Kidney (tissue), 14 donors: Measurements from ENCODE around the gene SPACA9. TPM values are rescaled to one million over a fixed set of nuclear protein-coding genes. Genes with fewer than 3 reads are reported as not detected.

Source experiments
- DNase-seq, 5 donors: peaks; one replicate each; pipeline ENCODE4 v3.0.0-alpha.2; 2013 to 2020
- FAIRE-seq: peaks from 2 replicates; lab custom pipeline; 2012; peaks lifted over from hg19 to GRCh38; lab: Jason Lieb, UNC
- H3K27ac ChIP-seq, 2 donors: one replicate each; pipeline ENCODE4 v1.7.0; 2013; ENCODE audit warnings: low read depth in 2 of 2, low read length in 2 of 2, inconsistent platforms in 1 of 2
- H3K27me3 ChIP-seq: one replicate; pipeline ENCODE4 v1.7.1; 2013; ENCODE audit warnings: low read length, inconsistent platforms; ENCODE audit not compliant: control insufficient read depth, insufficient read depth
- H3K36me3 ChIP-seq, 3 donors: one replicate each; pipeline versions ENCODE4 v1.7.0 to v1.7.1; 2013; ENCODE audit warnings: low read length in 3 of 3, control low read depth in 1 of 3, inconsistent platforms in 1 of 3; ENCODE audit not compliant: insufficient read depth in 3 of 3, control insufficient read depth in 2 of 3
- H3K4me1 ChIP-seq, 3 donors: one replicate each; pipeline versions ENCODE4 v1.7.0 to v1.7.1; 2013; ENCODE audit warnings: low read length in 3 of 3, inconsistent platforms in 1 of 3, low read depth in 1 of 3; ENCODE audit not compliant: control insufficient read depth in 2 of 3, insufficient read depth in 2 of 3
- H3K4me3 ChIP-seq, 3 donors: one replicate each; pipeline versions ENCODE4 v1.7.0 to v1.8.1; 2013; ENCODE audit warnings: low read length in 3 of 3, control low read depth in 1 of 3, inconsistent platforms in 1 of 3
- H3K9ac ChIP-seq, 3 donors: one replicate each; pipeline versions ENCODE4 v1.7.0 to v1.7.1; 2013; ENCODE audit warnings: low read length in 3 of 3, control low read depth in 1 of 3, inconsistent platforms in 1 of 3
- H3K9me3 ChIP-seq, 3 donors: one replicate each; pipeline versions ENCODE4 v1.7.0 to v1.7.1; 2013; ENCODE audit warnings: low read length in 3 of 3, control low read depth in 1 of 3, inconsistent platforms in 1 of 3; ENCODE audit not compliant: control insufficient read depth in 2 of 3, insufficient read depth in 1 of 3
- intact Hi-C: fragments of 100-400 bp; cut with DNase I; formaldehyde crosslinking; loops from one replicate; pipeline ENCODE4 v1.11.1; 2022
- polyA plus RNA-seq: library from polyadenylated mRNA; stranded (reverse); fragments of 350-450 nt; fragmentation: Illumina TruSeq; extraction: RNeasy Lipid Tissue Mini Kit (QIAGEN cat#74804); gene quantifications from one replicate; pipeline ENCODE4 v1.2.3, GENCODE V29; 2014; ENCODE audit warnings: low read depth, low replicate concordance; ENCODE audit not compliant: insufficient read depth
- total RNA-seq: library from RNA; stranded (reverse); fragmentation: NEBNext Ultra II Directional; extraction: Animal tissue kit (Norgen Biotek cat#: 25700); gene quantifications from one replicate; pipeline ENCODE4 v1.2.1, GENCODE V29; 2021
- TF ChIP-seq, protein P1 (sequence below): IDR thresholded peaks from 3 replicates; pipeline ENCODE4 v1.5.1; 2012; ENCODE audit warnings: mild to moderate bottlenecking, moderate library complexity, borderline replicate concordance; ENCODE audit not compliant: insufficient read depth; ENCODE audit errors: extremely low read depth
- donor health status: control.
- donor health status: control.
- donor health status: control.
- donor health status: control.
- donor health status: control.
- donor health status: DM: yes; HTN: yes; CAD: no.
- donor health status: Normal renal cell carcinoma (clear cell type).

SPACA9 gene
- total and polyA plus RNA-seq, 2 donors from 2014 or later, result 8.7 to 17.1 TPM

DNA sequence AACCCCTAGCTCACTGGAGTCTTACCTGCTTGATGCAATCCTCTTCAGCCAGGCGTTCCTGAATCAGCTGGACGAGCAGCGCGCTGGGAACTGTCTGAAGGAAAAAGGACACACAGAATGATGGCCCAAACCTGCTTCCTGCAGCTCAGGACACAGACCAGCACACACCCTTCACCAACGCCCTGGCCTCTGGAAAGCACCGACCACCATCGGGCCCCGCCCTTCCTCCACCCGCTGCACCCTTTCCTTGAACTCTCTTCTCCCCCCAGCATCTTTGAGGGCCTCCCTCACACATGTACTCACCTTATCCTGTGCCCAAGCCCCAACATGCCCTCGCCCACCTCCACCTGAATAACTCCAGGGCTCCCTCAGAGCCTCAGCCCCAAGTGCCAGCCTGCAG lies 23.9 kb upstream of the SPACA9 start:
- DNase-seq (no peak), FAIRE-seq (no peak)
- intact Hi-C loops, result no loop called here

DNA sequence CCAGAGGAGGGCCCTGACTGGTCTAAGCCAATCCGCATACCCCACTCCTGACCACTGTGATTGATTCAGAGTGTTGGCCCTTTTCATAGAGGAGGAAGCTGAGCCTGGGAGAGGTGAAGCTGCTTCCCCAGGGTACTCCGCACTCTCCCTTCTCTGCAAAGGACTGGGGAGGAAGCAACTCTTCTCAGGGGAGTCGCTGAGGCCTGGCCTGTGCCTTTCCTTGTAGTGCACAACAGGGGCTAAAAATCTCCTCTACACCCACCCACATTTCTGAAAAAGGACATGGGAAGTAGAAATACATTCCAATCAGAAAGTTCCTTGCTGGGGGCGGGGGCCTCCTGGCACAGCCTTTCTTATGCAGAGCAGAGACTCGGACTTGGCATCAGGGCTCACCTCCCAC lies 22.8 kb upstream of the SPACA9 start:
- Histone ChIP-seq H3K4me1 (no peaks in the 10 kb centered on the region), H3K9me3 (no peaks in the 10 kb centered on the region), H3K27ac (no peak overlapping the region), H3K9ac (no peak overlapping the region), H3K27me3 (no peaks in the 10 kb centered on the region), H3K4me3 (no peak overlapping the region), H3K36me3 (no peaks in the 10 kb centered on the region)
- DNase-seq (no peak), FAIRE-seq (no peak)
- intact Hi-C loops, result no loop called here
- TF ChIP-seq, protein P1, sequence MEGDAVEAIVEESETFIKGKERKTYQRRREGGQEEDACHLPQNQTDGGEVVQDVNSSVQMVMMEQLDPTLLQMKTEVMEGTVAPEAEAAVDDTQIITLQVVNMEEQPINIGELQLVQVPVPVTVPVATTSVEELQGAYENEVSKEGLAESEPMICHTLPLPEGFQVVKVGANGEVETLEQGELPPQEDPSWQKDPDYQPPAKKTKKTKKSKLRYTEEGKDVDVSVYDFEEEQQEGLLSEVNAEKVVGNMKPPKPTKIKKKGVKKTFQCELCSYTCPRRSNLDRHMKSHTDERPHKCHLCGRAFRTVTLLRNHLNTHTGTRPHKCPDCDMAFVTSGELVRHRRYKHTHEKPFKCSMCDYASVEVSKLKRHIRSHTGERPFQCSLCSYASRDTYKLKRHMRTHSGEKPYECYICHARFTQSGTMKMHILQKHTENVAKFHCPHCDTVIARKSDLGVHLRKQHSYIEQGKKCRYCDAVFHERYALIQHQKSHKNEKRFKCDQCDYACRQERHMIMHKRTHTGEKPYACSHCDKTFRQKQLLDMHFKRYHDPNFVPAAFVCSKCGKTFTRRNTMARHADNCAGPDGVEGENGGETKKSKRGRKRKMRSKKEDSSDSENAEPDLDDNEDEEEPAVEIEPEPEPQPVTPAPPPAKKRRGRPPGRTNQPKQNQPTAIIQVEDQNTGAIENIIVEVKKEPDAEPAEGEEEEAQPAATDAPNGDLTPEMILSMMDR, result no peak

More for the DNA sequence above, 23.9 kb upstream of the SPACA9 start:
- TF ChIP-seq, protein P1, result no peak
- Histone ChIP-seq H3K4me3 (no peak overlapping the region), H3K9ac (no peak overlapping the region), H3K4me1 (no peaks in the 10 kb centered on the region), H3K27ac (no peak overlapping the region), H3K9me3 (no peaks in the 10 kb centered on the region), H3K27me3 (no peaks in the 10 kb centered on the region), H3K36me3 (no peaks in the 10 kb centered on the region)

DNA sequence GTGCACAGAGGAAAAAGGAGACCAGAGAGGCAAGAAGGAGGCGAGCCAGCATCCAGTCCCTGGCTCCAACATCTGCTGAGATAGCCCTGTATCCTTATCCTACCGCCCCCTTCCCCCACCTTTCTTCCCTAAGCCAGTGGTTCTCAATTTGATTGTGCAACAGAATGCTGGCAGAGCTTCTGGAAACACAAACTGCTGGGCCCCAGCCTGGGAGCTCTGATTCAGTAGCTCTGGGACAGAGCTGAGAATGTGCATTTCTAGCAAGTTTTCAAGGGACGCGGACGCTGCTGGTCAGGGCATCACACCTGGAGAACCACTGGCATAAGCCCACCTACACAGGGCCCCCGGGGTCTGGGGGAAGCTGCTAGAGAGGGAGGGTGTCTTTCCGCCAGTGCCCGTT lies 21.7 kb upstream of the SPACA9 start:
- H3K27ac ChIP-seq, result no peak overlapping the region

More for the DNA sequence above, 21.7 kb upstream of the SPACA9 start:
- Histone ChIP-seq H3K9ac (no peak overlapping the region), H3K9me3 (no peaks in the 10 kb centered on the region), H3K4me3 (no peak overlapping the region), H3K4me1 (no peaks in the 10 kb centered on the region), H3K36me3 (no peaks in the 10 kb centered on the region), H3K27me3 (no peaks in the 10 kb centered on the region)
- TF ChIP-seq, protein P1, result no peak
- DNase-seq, result no peak
- intact Hi-C loops, result no loop called here
- FAIRE-seq, result no peak
